ENCODE results near the gene CYP4V2. TPM values are rescaled to one million over a fixed set of nuclear protein-coding genes. Genes with fewer than 3 reads are reported as not detected.

The CYP4V2 gene
- total RNA-seq, 4 donors from 2014 or later: 44.0 to 83.8 (median 61.3) TPM

GRCh38 chr4:186227221-186227620 is 35.9 kb downstream of the CYP4V2 start, which contains the start of gene KLKB1:
Gene KLKB1, plus strand, starts transcription at chr4:186227507. Its CDS starts 689 bp downstream, at chr4:186228196.
- Histone ChIP-seq H3K9me3 (peaks cover 3 to 5% of the 10 kb centered on the region in 2 donors), H3K4me1 (peaks cover 0 to 19% (median 6%) of the 10 kb centered on the region in 4 donors), H3K27ac (no peak within 1 kb of the TSS), H3K27me3 (no peaks in the 10 kb centered on the region), H3K36me3 (no peaks in the 10 kb centered on the region), H3K4me3 (peak within 1 kb of the TSS in 2 of 4 donors; percentile 0 to 5)
- intact Hi-C loops (cut with DNase I; ENCODE audit: low total_unique reads): no loop called here
- 66 to 70% methylated on average over 5 of the region's 5 CpGs for WGBS, 2 donors (ENCODE audit: low coverage in 1 of 2)
- no peak for TF ChIP-seq POLR2A (IDR thresholded peaks at IDR 0.05)
- no peak for TF ChIP-seq POLR2AphosphoS5 (IDR thresholded peaks at IDR 0.05)
- TF ChIP-seq EP300 (IDR thresholded peaks at IDR 0.05; ENCODE audit: low read depth): no peak
- no peak for TF ChIP-seq CTCF (IDR thresholded peaks at IDR 0.05)
- DNase-seq: no peak
- in situ Hi-C loops (cut with MboI; ENCODE audit: low pct_ligation_motif_present in 1 of 4, low pct_unique_long_range_greater_than_20kb in 1 of 4, low sequenced_read_pairs in 3 of 4): no loop called here

DNA sequence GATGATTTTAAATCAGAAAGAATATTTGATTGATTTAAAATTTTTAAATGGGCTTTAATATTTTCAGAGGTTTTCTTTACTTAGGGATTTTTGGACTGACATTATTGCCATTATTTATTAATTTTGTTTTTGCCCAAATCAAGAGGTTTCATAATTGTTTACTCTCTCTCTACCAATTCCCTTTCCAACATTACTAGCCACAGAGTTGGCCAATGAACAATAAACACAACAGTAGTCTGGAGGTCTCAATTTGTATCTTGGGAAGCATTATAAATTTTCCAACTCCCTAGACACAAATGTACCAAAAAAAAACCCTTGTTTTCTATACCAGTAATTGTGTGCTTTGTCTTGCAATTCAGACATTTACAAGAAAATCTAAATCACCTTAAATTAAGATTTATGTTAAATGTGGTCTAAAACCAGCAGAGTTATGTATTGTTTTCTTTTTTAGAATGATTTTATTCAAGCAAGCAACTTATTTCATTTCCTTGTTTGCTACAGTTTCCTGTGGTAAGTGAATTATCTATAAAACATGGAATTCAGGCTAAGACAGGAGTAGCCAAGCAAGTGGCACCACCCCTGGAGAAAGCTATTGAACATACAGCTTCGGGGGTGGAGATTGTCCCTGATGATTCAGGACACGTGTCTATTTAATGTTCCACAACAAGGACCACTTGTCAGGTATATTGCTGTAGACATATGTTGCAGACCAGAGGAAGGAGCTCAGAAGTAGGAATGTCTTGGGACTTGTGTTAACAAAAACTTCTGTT is 36.6 kb downstream of the CYP4V2 start:
- no peak overlapping the region for H3K27ac ChIP-seq
- intact Hi-C loops (cut with DNase I; ENCODE audit: low total_unique reads): no loop called here
- DNase-seq: no peak

GRCh38 chr4:186228514-186228894 is 37.1 kb downstream of the CYP4V2 start:
- Histone ChIP-seq H3K4me3 (peak overlapping the region in 2 of 4 donors; percentile 0 to 5), H3K27me3 (no peaks in the 10 kb centered on the region), H3K27ac (no peak overlapping the region), H3K36me3 (no peaks in the 10 kb centered on the region), H3K9me3 (peaks cover 3 to 5% of the 10 kb centered on the region in 2 donors), H3K4me1 (peaks cover 0 to 19% (median 6%) of the 10 kb centered on the region in 4 donors)
- TF ChIP-seq POLR2A (IDR thresholded peaks at IDR 0.05): no peak
- 46 to 48% methylated on average over 2 of the region's 2 CpGs for WGBS, 2 donors (ENCODE audit: low coverage in 1 of 2)
- DNase-seq: no peak
- intact Hi-C loops (cut with DNase I; ENCODE audit: low total_unique reads) (no loop called here), in situ Hi-C loops (cut with MboI; ENCODE audit: low pct_ligation_motif_present in 1 of 4, low pct_unique_long_range_greater_than_20kb in 1 of 4, low sequenced_read_pairs in 3 of 4) (no loop called here)

More for the DNA sequence above, 36.6 kb downstream of the CYP4V2 start:
- in situ Hi-C loops (cut with MboI; ENCODE audit: low pct_ligation_motif_present in 1 of 4, low pct_unique_long_range_greater_than_20kb in 1 of 4, low sequenced_read_pairs in 3 of 4): no loop called here
- peak overlapping the region in 2 of 4 donors; percentile 0 to 5 for H3K4me3 ChIP-seq
- peaks cover 0 to 19% (median 6%) of the 10 kb centered on the region in 4 donors for H3K4me1 ChIP-seq
- no peaks in the 10 kb centered on the region for H3K27me3 ChIP-seq
- H3K36me3 ChIP-seq: no peaks in the 10 kb centered on the region
- peaks cover 3 to 5% of the 10 kb centered on the region in 2 donors for H3K9me3 ChIP-seq
- TF ChIP-seq EP300 (IDR thresholded peaks at IDR 0.05; ENCODE audit: low read depth): no peak
- TF ChIP-seq POLR2A (IDR thresholded peaks at IDR 0.05): no peak
- no peak for TF ChIP-seq POLR2AphosphoS5 (IDR thresholded peaks at IDR 0.05)
- TF ChIP-seq CTCF (IDR thresholded peaks at IDR 0.05): no peak
- WGBS, 2 donors (ENCODE audit: low coverage in 1 of 2): 13% methylated on average over 2 of the region's 2 CpGs

DNA sequence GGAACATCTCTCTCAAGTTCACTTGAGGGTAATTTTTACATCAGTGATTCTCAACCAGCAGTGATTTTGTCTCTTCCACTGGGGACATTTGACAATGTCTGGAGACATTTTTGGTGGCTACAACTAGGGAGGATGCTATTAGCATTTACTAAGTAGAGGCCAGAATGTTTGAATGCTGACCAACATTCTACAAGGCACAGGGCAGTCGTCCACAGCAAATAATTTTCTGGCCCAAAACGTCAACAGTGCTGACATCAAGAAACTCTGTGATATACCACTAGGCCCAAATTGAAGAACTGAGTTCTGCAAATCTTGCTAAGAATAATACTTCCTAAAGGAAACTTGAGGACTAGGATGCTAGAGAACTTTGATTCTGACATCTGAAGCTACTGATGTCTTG is 43.0 kb downstream of the CYP4V2 start:
- in situ Hi-C loops (cut with MboI; ENCODE audit: low pct_ligation_motif_present in 1 of 4, low pct_unique_long_range_greater_than_20kb in 1 of 4, low sequenced_read_pairs in 3 of 4): no loop called here
- no peak overlapping the region for H3K27ac ChIP-seq
- 50 to 61% methylated on average over 1 to 2 of the region's 2 CpGs for WGBS, 2 donors (ENCODE audit: low coverage in 1 of 2)
- H3K4me3 ChIP-seq: no peak overlapping the region
- intact Hi-C loops (cut with DNase I; ENCODE audit: low total_unique reads): no loop called here
- no peaks in the 10 kb centered on the region for H3K4me1 ChIP-seq
- H3K9me3 ChIP-seq: no peaks in the 10 kb centered on the region
- no peak for DNase-seq
- no peak for TF ChIP-seq EP300 (IDR thresholded peaks at IDR 0.05; ENCODE audit: low read depth)
- no peak for TF ChIP-seq CTCF (IDR thresholded peaks at IDR 0.05)
- no peak for TF ChIP-seq POLR2AphosphoS5 (IDR thresholded peaks at IDR 0.05)
- no peak for TF ChIP-seq POLR2A (IDR thresholded peaks at IDR 0.05)
- H3K36me3 ChIP-seq: no peaks in the 10 kb centered on the region
- no peaks in the 10 kb centered on the region for H3K27me3 ChIP-seq

Measured in transverse colon (tissue), 4 donors.